ENCODE measurements around the gene KBTBD13.
"Not testable (repeated sequence)": the region's sequence is repeated elsewhere in the genome, so short reads cannot be mapped to it uniquely, and the experiment has no call there.

KBTBD13 gene

DNA sequence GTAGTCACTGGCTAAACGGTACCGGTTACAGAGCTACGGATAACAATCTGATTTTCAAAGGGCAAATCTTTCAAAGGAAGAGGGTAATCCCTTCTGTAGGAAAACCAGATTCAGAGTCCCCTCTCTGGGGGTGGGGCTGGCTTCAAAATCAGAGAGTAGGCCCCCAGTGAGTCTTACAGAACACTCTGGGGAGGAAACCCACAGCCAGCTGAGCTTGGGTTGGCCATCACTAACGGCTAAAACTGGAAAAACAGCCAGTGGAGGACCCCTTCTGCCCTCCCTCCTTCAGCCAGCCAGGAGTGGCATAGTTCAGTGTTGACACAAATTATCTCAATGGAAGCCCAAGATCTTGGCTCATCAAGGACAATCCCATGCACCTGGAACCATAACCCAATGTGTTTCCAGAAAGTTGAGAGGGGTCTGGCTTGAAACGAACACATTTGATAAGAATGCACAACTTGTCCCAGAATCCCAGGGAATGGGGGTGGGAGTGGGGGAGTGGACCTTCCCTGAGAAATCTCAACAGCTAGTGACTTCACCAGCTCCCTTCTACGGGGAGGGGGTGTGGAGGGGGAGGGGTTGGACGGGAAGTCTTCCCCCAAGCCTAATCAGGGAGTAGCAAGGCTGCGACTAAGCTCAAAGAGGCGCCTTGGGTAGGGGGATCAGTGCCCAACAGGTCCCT is 9.8 kb upstream of the KBTBD13 start:
- in situ Hi-C loops (cut with HindIII; ENCODE audit: low pct_ligation_motif_present, low pct_unique_long_range_greater_than_20kb, low sequenced_read_pairs): no loop called here
- DNase-seq: no peak

DNA sequence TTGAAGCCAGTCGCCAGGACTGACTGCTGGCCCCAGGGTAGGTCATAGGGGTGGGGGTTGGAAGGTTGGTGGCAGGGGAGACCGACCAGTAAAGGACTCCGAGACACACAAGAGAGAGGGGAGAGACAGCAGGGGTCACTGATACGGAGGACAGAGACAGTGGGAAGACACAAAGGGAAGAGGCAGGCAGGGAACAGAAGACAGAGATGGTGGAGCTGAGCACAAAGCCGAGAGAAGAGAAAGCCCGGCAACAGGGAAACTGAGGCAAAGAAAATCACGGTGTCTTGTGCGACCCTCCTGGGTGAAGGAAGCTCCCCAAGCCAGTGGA is 9.3 kb upstream of the KBTBD13 start:
- in situ Hi-C loops (cut with HindIII; ENCODE audit: low pct_ligation_motif_present, low pct_unique_long_range_greater_than_20kb, low sequenced_read_pairs): no loop called here
- DNase-seq: no peak

DNA sequence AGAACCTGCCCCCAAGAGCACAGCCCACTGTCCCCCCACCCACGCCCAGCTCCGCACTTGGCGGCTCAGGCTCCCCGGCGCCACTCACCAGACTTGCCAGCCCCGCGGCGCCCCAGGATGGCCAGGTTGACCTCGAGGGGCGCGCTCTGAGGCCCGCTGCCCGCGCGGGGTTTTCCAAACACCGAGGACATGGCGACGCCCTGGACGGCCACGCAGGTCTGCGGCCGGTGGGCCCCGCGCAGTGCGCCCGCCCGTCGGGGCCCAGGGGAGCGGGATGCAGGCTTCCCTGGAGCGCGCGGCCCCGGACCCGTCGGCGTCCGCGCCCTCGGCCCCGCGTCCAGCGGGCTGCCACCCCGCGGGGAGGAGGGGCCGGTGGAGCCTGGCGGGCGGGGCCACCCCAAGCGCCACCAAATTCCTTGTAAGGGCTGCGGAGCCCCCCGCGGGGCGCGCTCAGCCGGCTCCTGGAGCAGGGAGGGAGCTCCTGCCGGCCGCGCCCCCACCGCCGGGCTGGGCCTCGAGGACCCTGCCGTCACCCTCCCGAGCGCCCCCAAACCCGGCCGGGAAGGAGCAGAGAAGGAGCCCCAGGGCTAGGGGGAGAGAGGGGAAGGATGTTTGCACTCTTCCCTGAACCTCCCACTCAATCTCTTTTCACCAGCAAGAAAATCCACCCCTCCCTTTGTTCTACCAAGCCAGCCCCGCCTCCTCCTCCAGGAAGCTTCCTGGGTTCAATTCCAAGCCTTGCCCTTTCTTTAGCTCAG is 8.7 kb upstream of the KBTBD13 start, which contains the start of gene RASL12:
RASL12 (minus strand) TSS at position 347 of the 758 bp plus-strand sequence; CDS start at position 191, 156 bp downstream.
- in situ Hi-C loops (cut with HindIII; ENCODE audit: low pct_ligation_motif_present, low pct_unique_long_range_greater_than_20kb, low sequenced_read_pairs): no loop called here
- no peak for DNase-seq

DNA sequence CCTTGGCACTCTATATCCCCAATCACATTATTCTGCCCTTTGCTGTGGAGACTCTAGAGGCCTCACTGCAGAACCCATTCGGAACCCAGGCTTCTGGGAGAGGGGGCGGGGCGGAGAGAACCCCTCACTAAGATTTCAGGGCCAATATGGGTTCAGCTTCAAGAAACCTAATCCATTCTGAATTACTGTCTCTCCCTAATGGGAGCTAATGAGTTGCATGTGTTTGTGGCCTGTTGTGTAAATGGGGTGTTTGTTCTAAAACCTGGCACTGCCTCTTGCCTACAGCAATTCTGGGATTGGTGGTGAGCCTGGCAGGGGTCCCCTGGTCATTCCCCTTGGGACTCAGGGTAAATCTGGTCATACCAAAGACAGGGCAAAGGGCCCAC is 8.2 kb upstream of the KBTBD13 start:
- in situ Hi-C loops (cut with HindIII; ENCODE audit: low pct_ligation_motif_present, low pct_unique_long_range_greater_than_20kb, low sequenced_read_pairs): no loop called here
- no peak for DNase-seq

DNA sequence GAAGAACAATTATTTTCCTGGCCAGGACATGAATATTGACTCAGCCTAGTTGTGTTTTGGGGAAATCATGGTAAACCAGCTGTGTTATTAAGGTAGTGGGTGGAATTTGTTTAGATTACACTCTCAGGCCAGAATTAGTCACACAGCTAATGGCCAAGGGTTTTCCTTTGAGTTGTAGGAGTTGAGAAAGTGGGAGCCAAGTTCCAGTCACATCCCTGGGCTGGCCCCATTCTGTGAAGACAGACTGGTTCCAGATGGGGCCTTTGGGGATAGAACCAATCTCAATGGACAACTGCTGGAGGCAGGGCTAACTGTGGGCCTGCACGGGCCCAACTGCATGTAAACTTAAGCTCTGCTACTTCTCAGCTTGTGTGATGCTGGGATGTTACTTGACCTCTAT is 7.4 kb upstream of the KBTBD13 start:
- no peak for DNase-seq
- in situ Hi-C loops (cut with HindIII; ENCODE audit: low pct_ligation_motif_present, low pct_unique_long_range_greater_than_20kb, low sequenced_read_pairs): no loop called here

DNA sequence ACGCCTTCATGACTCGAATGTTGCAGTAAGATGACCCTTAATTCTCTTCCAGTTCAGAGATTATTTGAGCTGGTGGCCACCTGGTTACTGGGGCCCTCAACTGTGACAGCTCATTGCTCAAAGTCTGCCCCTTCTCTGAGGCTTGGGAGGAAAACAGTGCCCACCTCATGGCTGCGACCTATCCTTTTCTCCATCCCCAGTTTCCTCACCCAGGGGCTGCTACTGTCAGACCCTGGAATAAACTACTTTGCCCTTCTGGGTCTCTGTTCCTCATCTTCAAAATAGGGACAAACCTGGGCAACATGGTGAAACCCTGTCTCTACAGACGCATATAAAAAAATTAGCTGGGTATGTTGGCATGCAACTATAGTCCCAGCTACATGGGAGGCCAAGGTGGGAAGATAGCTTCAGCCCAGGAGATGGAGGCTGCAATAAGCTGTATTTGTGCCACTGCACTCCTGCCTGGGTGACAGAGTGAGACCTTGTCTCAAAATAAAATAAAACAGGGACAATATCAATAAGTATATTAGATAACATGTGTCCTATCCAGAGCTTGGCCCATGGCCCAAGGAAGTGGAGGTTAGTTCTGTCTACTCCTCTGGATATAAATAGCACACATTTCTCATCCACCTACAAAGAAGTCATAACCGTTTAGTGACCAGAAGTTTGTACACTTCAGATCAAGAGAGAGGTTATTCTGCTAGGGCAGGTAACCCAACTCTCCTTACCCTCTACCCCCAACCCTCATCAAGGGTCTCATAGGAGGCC is 6.6 kb upstream of the KBTBD13 start:
- in situ Hi-C loops (cut with HindIII; ENCODE audit: low pct_ligation_motif_present, low pct_unique_long_range_greater_than_20kb, low sequenced_read_pairs): no loop called here
- DNase-seq: no peak

DNA sequence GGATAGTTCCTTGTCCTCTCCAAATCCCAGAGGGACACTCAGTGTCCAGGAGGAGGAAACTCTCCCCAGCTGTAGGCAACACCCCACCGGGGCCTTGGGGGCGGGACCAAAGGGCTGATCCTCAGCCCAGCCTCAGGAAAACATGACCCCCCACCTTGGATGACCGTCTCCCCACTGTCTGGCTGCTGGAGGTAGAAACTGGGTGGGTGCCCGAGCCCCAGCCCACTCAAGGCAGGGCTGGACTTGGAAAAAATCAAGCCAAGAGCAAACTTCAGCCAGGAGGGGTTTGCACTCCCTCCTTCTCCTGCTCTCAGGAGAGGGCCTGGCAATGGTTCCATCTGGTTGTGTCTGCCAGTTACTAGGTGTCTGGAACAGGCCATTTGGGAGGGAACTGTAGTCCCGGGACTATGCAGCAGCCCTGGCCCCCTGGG is 5.2 kb upstream of the KBTBD13 start:
- in situ Hi-C loops (cut with HindIII; ENCODE audit: low pct_ligation_motif_present, low pct_unique_long_range_greater_than_20kb, low sequenced_read_pairs): no loop called here
- no peak for DNase-seq

DNA sequence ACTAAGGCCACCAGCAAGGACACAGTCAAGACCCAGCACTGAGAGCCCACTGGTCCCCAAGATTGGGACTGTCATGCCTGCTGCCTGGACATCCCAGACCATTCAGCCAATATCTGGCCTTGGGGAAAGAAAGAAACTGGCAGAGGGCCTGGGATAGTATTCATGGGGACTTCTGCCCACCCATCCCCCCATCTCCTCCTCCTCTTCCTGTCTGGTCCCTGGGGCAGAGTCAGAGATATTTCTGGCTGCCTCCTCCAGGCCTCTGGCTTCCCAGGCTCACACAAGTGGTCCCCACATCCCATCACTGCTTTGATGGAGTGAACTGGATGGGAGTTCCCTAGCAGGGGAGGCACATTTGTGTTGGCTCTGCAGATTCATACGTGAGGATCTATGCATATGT is 4.5 kb upstream of the KBTBD13 start:
- in situ Hi-C loops (cut with HindIII; ENCODE audit: low pct_ligation_motif_present, low pct_unique_long_range_greater_than_20kb, low sequenced_read_pairs): no loop called here
- no peak for DNase-seq

DNA sequence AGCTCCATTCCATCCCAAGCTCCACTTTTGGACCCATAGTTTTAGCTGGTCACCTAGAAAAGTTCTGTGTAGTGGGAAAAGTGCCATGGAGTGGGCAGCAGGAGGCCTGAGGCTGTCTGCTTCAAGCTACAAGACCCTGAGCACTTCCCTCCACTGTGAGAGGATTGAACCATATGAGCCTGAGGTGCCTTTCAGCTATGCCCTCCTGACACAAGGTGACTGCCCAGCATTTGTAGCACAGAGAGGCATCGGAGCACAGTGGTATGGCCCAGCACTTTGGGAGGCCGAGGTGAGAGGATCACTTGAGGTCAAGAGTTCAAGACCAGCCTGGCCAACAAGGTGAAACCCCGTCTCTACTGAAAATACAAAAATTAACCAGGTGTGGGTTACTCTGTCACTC is 3.9 kb upstream of the KBTBD13 start:
- in situ Hi-C loops (cut with HindIII; ENCODE audit: low pct_ligation_motif_present, low pct_unique_long_range_greater_than_20kb, low sequenced_read_pairs): no loop called here
- no peak for DNase-seq

DNA sequence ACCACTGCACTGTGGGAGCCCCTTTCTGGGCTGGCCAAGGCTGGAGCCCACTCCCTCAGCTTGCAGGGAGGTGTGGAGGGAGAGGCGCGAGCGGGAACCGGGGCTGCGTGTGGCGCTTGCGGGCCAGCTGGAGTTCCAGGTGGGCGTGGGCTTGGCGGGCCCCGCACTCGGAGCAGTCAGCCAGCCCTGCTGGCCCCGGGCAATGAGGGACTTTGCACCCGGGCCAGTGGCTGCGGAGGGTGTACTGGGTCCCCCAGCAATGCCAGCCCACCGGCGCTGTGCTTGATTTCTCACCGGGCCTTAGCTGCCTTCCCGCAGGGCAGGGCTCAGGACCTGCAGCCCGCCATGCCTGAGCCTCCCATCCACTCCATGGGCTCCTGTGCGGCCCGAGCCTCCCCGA is 1.6 kb upstream of the KBTBD13 start:
- in situ Hi-C loops (cut with HindIII; ENCODE audit: low pct_ligation_motif_present, low pct_unique_long_range_greater_than_20kb, low sequenced_read_pairs); DNase-seq: not testable (repeated sequence)

DNA sequence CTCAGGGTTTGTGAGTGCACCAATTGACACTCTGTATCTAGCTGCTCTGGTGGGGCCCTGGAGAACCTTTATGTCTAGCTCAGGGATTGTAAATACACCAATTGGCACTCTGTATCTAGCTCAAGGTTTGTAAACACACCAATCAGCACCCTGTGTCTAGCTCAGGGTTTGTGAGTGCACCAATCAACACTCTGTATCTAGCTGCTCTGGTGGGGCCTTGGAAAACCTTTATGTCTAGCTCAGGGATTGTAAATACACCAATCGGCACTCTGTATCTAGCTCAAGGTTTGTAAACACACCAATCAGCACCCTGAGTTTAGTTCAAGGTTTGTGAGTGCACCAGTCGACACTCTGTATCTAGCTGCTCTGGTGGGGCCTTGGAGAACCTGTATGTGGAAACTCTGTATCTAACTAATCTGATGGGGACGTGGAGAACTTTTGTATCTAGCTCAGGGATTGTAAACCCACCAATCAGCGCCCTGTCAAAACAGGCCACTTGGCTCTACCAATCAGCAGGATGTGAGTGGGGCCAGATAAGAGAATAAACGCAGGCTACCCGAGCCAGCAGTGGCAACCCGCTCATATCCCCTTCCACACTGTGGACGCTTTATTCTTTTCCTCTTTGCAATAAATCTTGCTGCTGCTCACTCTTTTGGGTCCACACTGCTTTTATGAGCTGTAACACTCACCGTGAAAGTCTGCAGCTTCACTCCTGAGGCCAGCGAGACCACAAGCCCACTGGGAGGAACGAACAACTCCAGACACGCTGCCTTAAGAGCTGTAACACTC is 745 bp upstream of the KBTBD13 start:
- DNase-seq; in situ Hi-C loops (cut with HindIII; ENCODE audit: low pct_ligation_motif_present, low pct_unique_long_range_greater_than_20kb, low sequenced_read_pairs): not testable (repeated sequence)

DNA sequence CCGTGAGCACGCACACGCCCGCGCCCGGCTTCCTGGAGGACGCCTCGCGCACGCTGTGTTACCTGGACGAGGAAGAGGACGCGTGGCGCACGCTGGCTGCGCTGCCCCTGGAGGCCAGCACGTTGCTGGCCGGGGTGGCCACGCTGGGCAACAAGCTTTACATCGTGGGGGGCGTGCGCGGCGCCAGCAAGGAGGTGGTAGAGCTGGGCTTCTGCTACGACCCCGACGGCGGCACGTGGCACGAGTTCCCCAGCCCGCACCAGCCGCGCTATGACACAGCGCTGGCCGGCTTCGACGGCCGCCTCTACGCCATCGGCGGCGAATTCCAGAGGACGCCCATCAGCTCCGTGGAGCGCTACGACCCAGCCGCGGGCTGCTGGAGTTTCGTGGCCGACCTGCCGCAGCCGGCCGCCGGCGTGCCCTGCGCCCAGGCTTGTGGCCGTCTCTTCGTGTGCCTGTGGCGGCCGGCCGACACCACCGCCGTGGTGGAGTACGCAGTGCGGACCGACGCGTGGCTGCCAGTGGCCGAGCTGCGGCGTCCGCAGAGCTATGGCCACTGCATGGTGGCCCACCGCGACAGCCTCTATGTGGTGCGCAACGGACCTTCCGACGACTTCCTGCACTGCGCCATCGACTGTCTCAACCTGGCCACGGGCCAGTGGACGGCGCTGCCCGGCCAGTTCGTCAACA is 890 bp downstream of the KBTBD13 start:
- DNase-seq: no peak
- in situ Hi-C loops (cut with HindIII; ENCODE audit: low pct_ligation_motif_present, low pct_unique_long_range_greater_than_20kb, low sequenced_read_pairs): no loop called here

DNA sequence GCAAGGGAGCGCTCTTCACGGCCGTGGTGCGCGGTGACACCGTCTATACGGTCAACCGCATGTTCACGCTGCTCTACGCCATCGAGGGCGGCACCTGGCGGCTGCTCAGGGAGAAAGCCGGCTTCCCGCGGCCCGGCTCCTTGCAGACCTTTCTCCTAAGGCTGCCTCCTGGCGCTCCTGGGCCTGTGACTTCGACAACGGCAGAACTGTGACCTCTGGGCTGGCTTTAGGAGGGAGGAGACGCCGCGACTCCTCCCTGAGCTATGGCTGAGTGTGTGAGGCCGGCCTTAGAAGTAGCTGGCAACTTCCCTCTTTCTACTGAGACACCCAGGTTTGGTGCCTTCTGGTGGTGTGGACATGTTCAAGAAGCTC is 1.4 kb downstream of the KBTBD13 start:
- in situ Hi-C loops (cut with HindIII; ENCODE audit: low pct_ligation_motif_present, low pct_unique_long_range_greater_than_20kb, low sequenced_read_pairs): no loop called here
- DNase-seq: no peak

DNA sequence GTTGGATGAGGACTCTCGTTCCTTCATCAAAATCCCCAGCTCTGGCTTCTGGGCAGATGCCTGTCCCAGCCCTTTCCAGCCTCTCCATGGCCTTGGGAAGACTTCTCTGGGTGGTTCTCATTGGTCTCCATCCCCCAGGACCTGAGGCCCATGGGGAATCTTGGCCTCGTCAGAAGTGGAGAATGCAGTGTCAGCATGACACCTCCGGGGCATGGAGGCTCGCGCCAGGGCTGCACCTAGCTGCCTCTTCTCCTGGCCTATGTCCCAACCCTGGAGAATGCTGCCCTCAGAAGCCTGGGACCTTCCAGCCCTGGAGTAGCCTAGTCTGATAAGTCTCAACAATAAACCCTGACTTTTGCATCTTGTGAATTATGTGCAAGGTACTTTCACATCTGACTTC is 3.0 kb downstream of the KBTBD13 start:
- in situ Hi-C loops (cut with HindIII; ENCODE audit: low pct_ligation_motif_present, low pct_unique_long_range_greater_than_20kb, low sequenced_read_pairs): no loop called here
- DNase-seq: no peak

DNA sequence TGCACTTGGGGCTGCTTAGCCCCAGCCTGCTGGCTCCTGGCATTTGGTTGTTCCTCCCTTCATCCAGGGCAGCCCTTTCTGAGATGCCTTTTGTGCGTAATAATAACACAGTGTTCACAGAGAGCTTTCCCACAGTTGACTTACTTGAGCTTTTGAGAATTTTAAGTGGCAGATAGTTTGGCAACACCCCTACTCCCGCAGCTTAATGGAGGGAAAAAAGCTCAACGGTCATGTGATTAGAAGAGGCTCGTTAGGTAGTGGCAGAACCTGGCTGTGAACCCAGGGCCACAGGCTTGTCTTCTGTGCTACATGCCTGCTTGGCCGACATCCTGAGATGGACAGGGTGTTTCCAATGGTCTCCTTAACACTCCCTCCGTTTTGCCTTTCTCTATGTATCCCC is 4.7 kb downstream of the KBTBD13 start:
- in situ Hi-C loops (cut with HindIII; ENCODE audit: low pct_ligation_motif_present, low pct_unique_long_range_greater_than_20kb, low sequenced_read_pairs): no loop called here
- no peak for DNase-seq

DNA sequence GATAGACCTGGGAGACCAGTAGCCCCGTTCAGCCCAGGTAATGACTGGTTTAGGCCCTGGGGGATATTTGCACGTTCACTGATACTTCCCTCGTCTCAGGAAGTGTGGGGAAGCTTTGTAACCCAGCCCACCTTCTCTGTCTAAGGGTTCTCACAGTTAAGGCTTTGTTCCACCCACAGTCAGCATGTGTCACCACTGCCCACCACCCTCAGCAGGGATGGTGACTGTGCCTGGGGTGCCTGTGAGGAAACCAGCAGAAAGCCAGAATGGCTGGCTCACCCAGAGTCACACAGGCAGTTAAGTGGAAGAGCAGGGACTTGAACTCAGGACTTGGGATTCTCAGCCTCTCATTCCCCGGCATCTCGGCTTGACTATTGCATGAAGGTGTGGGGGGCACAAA is 5.2 kb downstream of the KBTBD13 start:
- in situ Hi-C loops (cut with HindIII; ENCODE audit: low pct_ligation_motif_present, low pct_unique_long_range_greater_than_20kb, low sequenced_read_pairs): no loop called here
- DNase-seq: no peak

DNA sequence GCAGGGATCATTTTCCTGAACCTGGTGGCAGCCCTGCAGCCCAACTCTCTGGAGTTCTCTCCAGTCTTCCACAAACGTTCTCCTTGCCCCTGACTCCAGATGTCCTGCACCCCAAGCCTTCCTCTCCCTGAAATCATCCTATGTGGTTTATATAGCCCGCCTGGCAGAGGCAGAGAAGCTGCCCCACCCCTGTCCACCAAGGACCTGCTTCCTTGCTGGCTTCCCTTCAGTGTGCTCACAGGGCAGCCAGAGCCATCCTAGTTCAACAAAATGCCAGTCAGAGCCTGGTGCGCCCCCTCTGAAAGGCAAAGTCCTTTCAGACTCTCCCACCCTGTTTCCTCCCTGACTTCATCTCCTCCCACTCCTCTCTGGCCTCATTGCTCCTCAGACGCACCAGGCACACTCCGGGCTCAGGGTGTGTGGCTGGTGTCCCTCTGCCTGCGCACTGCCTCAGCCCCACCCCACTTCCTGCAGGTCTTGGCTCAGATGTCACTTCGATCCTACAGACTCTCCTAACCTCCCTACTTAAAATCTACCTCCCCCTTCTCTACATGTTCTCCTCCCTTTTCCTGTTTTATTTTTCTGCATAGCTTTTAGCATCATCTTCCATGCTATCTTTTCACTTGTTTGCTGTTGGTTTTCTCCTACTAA is 5.9 kb downstream of the KBTBD13 start:
- in situ Hi-C loops (cut with HindIII; ENCODE audit: low pct_ligation_motif_present, low pct_unique_long_range_greater_than_20kb, low sequenced_read_pairs): no loop called here

DNA sequence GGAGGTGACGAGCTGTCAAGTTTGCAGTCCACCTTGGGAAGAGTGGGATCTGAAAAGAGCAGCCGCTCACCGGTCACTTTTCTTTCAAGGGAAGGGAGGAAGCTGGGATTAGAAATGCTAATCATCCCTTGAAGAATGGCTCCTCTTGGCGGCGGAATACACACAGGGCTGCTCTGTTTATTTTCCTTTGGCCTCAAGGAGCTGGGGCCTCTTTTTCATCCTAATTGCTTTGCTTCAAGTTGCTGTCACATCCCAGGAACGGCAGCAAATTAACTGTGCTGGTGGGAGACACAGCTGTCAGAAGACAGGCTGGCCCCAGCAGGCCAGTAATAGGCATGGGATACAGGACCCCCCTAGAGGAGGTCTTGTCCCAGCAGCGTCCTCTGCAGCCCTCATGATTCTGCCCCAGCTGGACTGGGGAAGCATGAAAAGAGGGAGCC is 6.7 kb downstream of the KBTBD13 start:
- no peak for DNase-seq
- in situ Hi-C loops (cut with HindIII; ENCODE audit: low pct_ligation_motif_present, low pct_unique_long_range_greater_than_20kb, low sequenced_read_pairs): no loop called here

More for the DNA sequence above, 5.9 kb downstream of the KBTBD13 start:
- no peak for DNase-seq
